Activated T-cell treated with anti-CD3 and anti-CD28 coated beads, Interleukin-2, amount 50 U/mL, for 4 hours (primary cell): ENCODE data around the gene CCDC159. TPM values are rescaled to one million over a fixed set of nuclear protein-coding genes. Genes with fewer than 3 reads are reported as not detected.
"Not testable (repeated sequence)": the region's sequence is repeated elsewhere in the genome, so short reads cannot be mapped to it uniquely, and the experiment has no call there.

Experiments
- ATAC-seq, 2 donors: fragments of 200-7000 bp; cut with Tn5 transposase; one replicate each; pipeline ENCODE4 v1.10.0; 2021
- DNase-seq: peaks from one replicate; pipeline ENCODE4 v3.0.0-alpha.2; 2020
- H3K27me3 Mint-ChIP-seq: one replicate; pipeline ENCODE4 v1.8.0; 2021; ENCODE audit warnings: low read depth, mixed read lengths
- H3K36me3 Mint-ChIP-seq: one replicate; pipeline ENCODE4 v1.8.0; 2022; ENCODE audit warnings: mixed read lengths; ENCODE audit not compliant: insufficient read depth
- H3K4me1 Mint-ChIP-seq: one replicate; pipeline ENCODE4 v1.8.0; 2021; ENCODE audit warnings: low read depth, mixed read lengths
- H3K4me3 Mint-ChIP-seq: one replicate; pipeline ENCODE4 v1.8.0; 2021; ENCODE audit warnings: mild to moderate bottlenecking, moderate library complexity, mixed read lengths
- H3K9me3 Mint-ChIP-seq: one replicate; pipeline ENCODE4 v1.8.0; 2021; ENCODE audit warnings: mixed read lengths
- total RNA-seq, 3 donors: library from RNA; stranded (reverse); gene quantifications; one replicate each; pipeline ENCODE4 v1.2.1, GENCODE V29; 2021

Gene CCDC159
- total RNA-seq, 3 donors from 2014 or later, result 10.7 to 14.6 (median 11.0) TPM

- no peaks in the 10 kb centered on the region for H3K27me3 Mint-ChIP-seq
- peaks cover 6% of the 10 kb centered on the region for H3K4me1 Mint-ChIP-seq
- ATAC-seq (no peak), DNase-seq (no peak)
- no peaks in the 10 kb centered on the region for H3K9me3 Mint-ChIP-seq
- H3K36me3 Mint-ChIP-seq, result peaks cover 15% of the 10 kb centered on the region
- no peak overlapping the region for H3K4me3 Mint-ChIP-seq
Measured at GRCh38 chr19:11370744-11371143, 24.4 kb downstream of the CCDC159 start.

- H3K27me3 Mint-ChIP-seq, result no peaks in the 10 kb centered on the region
- no peak for ATAC-seq
- H3K9me3 Mint-ChIP-seq, result no peaks in the 10 kb centered on the region
- DNase-seq, result no peak
- H3K4me3 Mint-ChIP-seq, result peak overlapping the region; percentile 14
- peaks cover 20% of the 10 kb centered on the region for H3K36me3 Mint-ChIP-seq
- H3K4me1 Mint-ChIP-seq, result peaks cover 25% of the 10 kb centered on the region
Measured at GRCh38 chr19:11373166-11373884, 27.0 kb downstream of the CCDC159 start.

DNA sequence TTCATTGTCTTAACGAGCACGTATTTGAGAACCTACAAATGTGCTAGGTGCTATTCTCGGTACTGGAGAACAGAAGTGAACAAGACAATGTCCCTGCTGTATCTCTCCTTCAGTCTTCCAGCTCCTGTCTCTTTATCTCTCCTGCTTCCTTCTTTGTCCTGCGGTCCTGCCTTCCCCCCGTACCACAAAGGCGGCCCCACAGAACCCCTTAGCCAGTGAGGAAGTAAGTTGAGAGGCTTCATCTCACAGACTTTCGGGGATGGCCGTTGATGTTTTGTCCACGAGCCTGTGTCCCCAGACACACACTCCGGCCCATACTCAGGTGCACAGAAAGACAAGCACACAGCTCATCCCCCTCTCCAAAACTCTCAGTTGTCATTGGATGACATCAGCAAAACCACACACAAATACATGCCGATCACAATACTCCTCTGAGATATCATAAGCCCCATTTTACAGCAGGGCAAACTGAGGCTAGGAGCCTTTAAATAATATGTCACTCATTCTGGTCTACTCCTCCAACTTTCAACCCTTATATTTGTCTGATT lies 27.6 kb downstream of the CCDC159 start:
- ATAC-seq, result no peak
- peaks cover 30% of the 10 kb centered on the region for H3K4me1 Mint-ChIP-seq
- no peak for DNase-seq
- no peaks in the 10 kb centered on the region for H3K9me3 Mint-ChIP-seq
- H3K4me3 Mint-ChIP-seq, result no peak overlapping the region
- no peaks in the 10 kb centered on the region for H3K27me3 Mint-ChIP-seq
- H3K36me3 Mint-ChIP-seq, result peaks cover 18% of the 10 kb centered on the region

DNA sequence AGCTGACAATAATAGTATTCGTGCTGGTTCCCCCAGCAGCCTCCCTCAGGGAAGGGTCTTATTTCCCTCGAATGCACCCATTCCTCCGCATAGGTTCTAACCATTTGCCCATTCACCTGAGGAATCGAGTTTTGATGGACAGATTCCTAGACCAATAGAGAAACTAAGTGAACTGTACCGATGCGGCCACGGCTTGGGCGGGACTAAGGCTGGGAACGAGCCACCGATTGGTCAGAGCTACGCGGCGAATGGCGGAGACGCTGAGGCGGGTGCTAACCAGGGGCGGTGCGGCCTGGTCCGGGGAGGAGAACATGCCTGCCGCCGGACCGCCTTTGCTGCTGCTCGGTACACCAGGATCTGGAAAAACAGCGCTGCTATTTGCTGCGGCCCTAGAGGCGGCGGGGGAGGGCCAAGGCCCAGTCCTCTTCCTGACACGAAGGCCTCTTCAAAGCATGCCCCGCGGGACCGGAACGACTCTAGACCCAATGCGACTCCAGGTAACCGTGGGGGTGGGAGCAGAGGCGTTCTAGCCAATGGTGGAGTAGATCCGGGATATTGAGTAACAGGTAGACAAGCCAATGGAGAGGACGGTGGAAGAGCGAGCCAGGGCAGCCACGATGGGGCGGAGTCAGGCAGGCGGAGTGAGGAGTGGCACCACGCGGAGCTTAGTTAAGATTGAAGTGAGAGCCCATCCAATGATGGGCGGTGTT lies 28.3 kb downstream of the CCDC159 start, which contains the start of gene SWSAP1:
TSS of gene SWSAP1 (plus strand) at position 234 of the 710 bp plus-strand sequence. CDS start at position 249, 15 bp downstream.
- H3K4me1 Mint-ChIP-seq, result peaks cover 30% of the 10 kb centered on the region
- peaks cover 13% of the 10 kb centered on the region for H3K36me3 Mint-ChIP-seq
- DNase-seq (peak; percentile 93), ATAC-seq (peak; percentile 93 to 95)
- H3K27me3 Mint-ChIP-seq, result no peaks in the 10 kb centered on the region
- no peaks in the 10 kb centered on the region for H3K9me3 Mint-ChIP-seq
- H3K4me3 Mint-ChIP-seq, result no peak within 1 kb of the TSS

DNA sequence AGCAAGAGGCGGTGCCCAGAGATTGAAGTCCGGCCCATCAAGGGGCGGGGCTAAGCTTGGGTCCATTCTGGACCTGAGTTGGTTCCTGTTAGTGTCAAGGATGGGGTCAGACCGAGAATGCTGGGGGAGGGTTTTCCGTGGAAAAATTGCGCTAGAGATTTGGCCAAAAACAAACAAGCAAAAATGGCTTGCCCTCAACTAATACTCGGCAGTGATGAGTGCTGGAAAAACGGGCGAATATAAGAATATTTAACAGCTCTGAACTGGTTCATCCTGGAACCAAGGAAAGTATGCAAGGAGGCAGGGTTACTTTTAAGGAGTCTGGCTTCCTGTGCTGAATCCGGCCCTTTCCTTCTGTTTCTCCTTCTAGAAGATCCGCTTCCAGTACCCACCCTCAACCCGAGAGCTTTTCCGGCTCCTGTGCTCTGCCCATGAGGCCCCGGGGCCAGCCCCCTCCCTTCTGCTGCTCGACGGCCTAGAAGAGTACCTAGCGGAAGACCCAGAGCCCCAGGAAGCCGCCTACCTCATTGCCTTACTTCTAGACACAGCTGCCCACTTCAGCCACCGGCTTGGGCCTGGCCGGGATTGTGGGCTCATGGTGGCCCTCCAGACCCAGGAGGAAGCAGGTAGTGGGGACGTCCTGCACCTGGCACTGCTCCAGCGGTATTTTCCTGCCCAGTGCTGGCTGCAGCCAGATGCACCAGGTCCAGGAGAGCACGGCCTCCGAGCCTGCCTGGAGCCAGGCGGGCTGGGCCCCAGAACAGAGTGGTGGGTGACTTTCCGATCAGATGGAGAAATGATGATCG lies 29.0 kb downstream of the CCDC159 start:
- Mint-ChIP-seq H3K9me3 (no peaks in the 10 kb centered on the region), H3K4me3 (no peak overlapping the region), H3K27me3 (no peaks in the 10 kb centered on the region), H3K4me1 (peaks cover 37% of the 10 kb centered on the region), H3K36me3 (peaks cover 12% of the 10 kb centered on the region)
- ATAC-seq (peak; percentile 13 to 21), DNase-seq (peak; percentile 51)

GRCh38 chr19:11377237-11377636 lies 30.9 kb downstream of the CCDC159 start:
- H3K9me3 Mint-ChIP-seq, result no peaks in the 10 kb centered on the region
- ATAC-seq, result no peak
- H3K4me1 Mint-ChIP-seq, result peaks cover 52% of the 10 kb centered on the region
- peaks cover 8% of the 10 kb centered on the region for H3K36me3 Mint-ChIP-seq
- H3K27me3 Mint-ChIP-seq, result peaks cover 8% of the 10 kb centered on the region
- H3K4me3 Mint-ChIP-seq, result peak overlapping the region; percentile 67
- DNase-seq, result no peak

- peaks cover 12% of the 10 kb centered on the region for H3K27me3 Mint-ChIP-seq
- peaks cover 8% of the 10 kb centered on the region for H3K36me3 Mint-ChIP-seq
- ATAC-seq, result no peak
- H3K4me1 Mint-ChIP-seq, result peaks cover 54% of the 10 kb centered on the region
- no peak for DNase-seq
- H3K4me3 Mint-ChIP-seq, result no peak overlapping the region
- H3K9me3 Mint-ChIP-seq, result no peaks in the 10 kb centered on the region
Measured at GRCh38 chr19:11377756-11378155, 31.4 kb downstream of the CCDC159 start.

DNA sequence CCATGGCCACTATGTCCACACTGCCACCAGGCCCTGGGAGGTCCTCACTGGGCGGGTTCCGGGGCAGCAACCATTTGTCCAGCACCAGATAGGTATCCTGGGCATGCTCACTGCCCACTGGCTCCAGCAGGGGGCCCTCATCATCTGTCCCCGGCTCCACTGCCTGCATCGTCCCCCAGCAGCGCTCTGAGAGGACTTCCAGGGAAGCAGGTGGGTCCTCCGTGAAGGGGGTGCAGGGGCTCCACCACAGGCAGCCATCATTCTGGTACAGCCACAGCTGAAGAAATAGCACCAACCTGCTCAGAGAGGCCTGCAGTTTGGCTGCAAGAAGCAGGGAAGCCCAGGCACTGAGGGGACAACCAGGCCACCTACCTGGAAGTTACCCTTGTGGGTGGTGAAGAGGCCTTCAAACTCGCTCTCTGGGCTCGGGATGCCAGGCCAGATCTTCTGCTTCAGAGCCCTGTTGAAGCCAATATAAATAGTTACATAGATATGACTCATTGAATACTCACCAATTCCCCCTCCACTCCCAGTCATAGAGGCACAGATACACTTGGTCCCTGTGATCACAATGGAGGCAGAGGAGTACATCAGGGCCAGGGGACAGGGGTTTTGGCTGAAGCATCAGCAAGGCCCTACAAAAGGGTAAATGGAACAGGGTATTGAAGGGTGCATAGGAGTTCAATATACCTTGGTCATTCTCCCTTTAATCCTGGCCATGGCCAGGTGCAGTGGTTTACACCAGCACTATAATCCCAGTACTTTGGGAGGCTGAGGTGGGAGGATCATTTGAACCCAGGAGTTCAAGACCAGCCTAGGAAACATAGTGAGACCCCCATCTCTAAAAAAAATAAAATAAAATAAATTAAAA lies 32.2 kb downstream of the CCDC159 start:
- ATAC-seq, result no peak
- Mint-ChIP-seq H3K36me3 (peaks cover 8% of the 10 kb centered on the region), H3K27me3 (peaks cover 18% of the 10 kb centered on the region), H3K4me1 (peaks cover 53% of the 10 kb centered on the region), H3K9me3 (no peaks in the 10 kb centered on the region), H3K4me3 (no peak overlapping the region)
- DNase-seq, result no peak

DNA sequence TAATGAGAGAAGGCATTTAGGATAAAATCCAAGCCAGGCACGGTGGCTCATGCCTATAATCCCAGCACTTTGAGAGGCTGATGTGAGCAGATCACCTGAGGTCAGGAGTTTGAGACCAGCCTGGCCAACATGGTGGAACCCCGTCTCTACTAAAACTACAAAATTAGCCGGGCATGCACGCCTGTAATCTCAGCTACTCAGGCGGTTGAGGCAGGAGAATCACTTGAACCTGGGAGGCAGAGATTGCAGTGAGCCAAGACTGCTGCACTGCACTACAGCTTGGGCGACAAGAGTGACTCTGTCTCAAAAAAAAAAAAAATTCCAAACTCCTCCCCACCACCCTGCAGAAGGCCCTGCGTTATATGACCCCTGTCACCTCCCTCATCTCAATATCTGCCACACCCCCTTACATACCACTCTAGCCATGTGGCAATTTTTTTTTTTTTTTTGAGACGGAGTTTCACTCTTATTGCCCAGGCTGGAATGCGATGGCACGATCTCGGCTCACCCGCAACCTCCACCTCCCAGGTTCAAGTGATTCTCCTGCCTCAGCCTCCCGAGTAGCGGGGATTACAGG lies 33.0 kb downstream of the CCDC159 start:
- DNase-seq, H3K4me3 Mint-ChIP-seq, H3K9me3 Mint-ChIP-seq, ATAC-seq, H3K36me3 Mint-ChIP-seq: not testable (repeated sequence)
- Mint-ChIP-seq H3K27me3 (peaks cover 20% of the 10 kb centered on the region), H3K4me1 (peaks cover 53% of the 10 kb centered on the region)

DNA sequence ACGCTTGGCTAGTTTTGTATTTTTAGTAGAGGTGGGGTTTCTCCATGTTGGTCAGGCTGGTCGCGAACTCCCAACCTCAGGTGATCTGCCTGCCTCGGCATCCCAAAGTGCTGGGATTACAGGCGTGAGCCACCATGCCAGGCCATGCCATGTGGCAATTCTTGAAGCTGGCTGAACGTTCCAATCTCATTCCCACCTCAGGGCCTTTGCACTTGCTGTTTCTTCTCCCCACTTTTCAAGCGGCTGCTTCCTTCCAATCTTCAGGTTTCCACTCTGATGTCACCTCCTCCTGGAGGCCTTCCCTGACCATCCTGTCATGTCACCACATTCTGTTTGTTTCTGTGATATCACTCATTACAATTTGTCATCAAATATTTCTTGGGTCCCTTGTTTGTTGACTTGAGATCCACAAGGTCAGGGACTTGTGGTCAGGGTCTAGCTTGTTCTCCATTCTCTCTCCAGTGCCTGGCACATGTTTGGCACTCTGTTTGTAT lies 33.6 kb downstream of the CCDC159 start:
- peaks cover 53% of the 10 kb centered on the region for H3K4me1 Mint-ChIP-seq
- DNase-seq, result no peak
- peak overlapping the region; percentile 83 for H3K4me3 Mint-ChIP-seq
- peaks cover 8% of the 10 kb centered on the region for H3K36me3 Mint-ChIP-seq
- no peaks in the 10 kb centered on the region for H3K9me3 Mint-ChIP-seq
- H3K27me3 Mint-ChIP-seq, result peaks cover 20% of the 10 kb centered on the region
- no peak for ATAC-seq

- peaks cover 48% of the 10 kb centered on the region for H3K4me1 Mint-ChIP-seq
Measured at GRCh38 chr19:11380653-11381537, 34.6 kb downstream of the CCDC159 start.

More at GRCh38 chr19:11380653-11381537, 34.6 kb downstream of the CCDC159 start:
- peak; percentile 94 for DNase-seq
- Mint-ChIP-seq H3K27me3 (peaks cover 20% of the 10 kb centered on the region), H3K9me3 (no peaks in the 10 kb centered on the region), H3K36me3 (peaks cover 8% of the 10 kb centered on the region), H3K4me3 (peak overlapping the region; percentile 83)
- ATAC-seq, result peak; percentile 89 to 90
